Coronary artery (tissue), 2 donors: ENCODE measurements around the gene FGF3.

ENCODE experiments used
- DNase-seq: peaks from one replicate; pipeline ENCODE4 v3.0.0-alpha.2; 2017; ENCODE audit warnings: low spot score
- H3K27ac ChIP-seq, 2 donors: fragments of 200-600 bp; sonication (generic); one replicate each; pipeline ENCODE4 v1.5.1; 2016 to 2019
- H3K4me3 ChIP-seq: fragments of 200-600 bp; sonication (generic); 2 replicates; pipeline ENCODE4 v1.5.1; 2016; ENCODE audit warnings: mild to moderate bottlenecking, moderate library complexity
- TF ChIP-seq, protein P1 (sequence below): fragments of 200-600 bp; sonication (generic); IDR thresholded peaks from one replicate; pipeline ENCODE4 v1.5.1; 2019; ENCODE audit warnings: antibody characterized with exemption

The FGF3 gene

GRCh38 chr11:69823641-69824265 is 4.5 kb upstream of the FGF3 start:
- no peak for DNase-seq
- Histone ChIP-seq H3K27ac (no peak overlapping the region), H3K4me3 (no peak overlapping the region)
- TF ChIP-seq, protein P1, sequence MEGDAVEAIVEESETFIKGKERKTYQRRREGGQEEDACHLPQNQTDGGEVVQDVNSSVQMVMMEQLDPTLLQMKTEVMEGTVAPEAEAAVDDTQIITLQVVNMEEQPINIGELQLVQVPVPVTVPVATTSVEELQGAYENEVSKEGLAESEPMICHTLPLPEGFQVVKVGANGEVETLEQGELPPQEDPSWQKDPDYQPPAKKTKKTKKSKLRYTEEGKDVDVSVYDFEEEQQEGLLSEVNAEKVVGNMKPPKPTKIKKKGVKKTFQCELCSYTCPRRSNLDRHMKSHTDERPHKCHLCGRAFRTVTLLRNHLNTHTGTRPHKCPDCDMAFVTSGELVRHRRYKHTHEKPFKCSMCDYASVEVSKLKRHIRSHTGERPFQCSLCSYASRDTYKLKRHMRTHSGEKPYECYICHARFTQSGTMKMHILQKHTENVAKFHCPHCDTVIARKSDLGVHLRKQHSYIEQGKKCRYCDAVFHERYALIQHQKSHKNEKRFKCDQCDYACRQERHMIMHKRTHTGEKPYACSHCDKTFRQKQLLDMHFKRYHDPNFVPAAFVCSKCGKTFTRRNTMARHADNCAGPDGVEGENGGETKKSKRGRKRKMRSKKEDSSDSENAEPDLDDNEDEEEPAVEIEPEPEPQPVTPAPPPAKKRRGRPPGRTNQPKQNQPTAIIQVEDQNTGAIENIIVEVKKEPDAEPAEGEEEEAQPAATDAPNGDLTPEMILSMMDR = no peak

- DNase-seq = no peak
- TF ChIP-seq, protein P1 = no peak
- no peak overlapping the region for H3K27ac ChIP-seq
- H3K4me3 ChIP-seq = no peak overlapping the region
Observed at GRCh38 chr11:69822676-69823494, 3.7 kb upstream of the FGF3 start.

DNA sequence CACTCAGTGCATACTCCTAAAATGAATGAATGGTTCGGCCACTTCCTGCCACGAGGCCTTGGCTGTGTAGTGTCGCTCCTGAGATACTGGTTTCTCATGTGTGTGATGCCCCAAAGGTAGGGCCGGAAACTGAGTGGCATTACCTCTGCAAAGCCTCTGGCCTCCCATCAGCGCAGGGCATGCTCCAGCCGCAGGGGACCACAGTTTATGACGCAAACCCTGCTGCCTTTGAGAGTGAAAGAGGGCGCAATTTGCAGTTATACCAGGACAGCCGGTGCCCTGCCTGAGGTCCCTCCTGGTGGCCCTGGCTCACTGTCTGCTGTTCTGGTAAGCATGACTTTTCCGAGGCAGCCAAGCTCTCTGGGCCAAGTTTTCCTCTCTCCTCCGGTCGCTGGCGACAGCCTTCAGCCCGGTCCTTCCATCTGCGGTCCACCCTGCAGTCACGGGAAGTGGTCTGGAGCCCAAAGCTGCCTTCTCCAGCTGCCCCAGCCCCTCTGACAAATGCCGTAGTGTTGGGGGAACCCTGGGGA is 2.4 kb upstream of the FGF3 start:
- Histone ChIP-seq H3K27ac (no peak overlapping the region), H3K4me3 (no peak overlapping the region)
- TF ChIP-seq, protein P1 = no peak
- DNase-seq = no peak

DNA sequence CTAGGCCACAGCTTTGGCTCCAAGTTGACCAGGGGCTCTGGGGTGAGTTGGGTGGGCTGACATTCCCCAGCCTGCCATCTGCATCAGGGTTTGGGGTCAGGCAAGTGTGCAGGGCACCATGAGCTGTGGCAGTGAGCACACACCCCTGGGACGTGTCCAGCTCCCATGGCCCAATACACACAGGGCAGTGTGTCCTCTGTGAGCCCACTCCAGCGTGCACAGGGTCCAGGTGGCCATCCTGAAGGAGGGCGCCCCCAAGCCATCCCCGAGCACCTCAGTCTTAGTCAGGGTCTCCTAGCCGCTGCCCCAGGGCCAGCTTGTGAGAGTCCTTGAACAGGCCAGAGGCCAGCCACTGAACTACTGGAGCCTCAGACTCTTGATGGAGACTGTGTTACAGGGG is 1.2 kb upstream of the FGF3 start:
- DNase-seq = no peak
- TF ChIP-seq, protein P1 = no peak
- Histone ChIP-seq H3K4me3 (no peak overlapping the region), H3K27ac (no peak overlapping the region)

GRCh38 chr11:69819541-69820070 is 390 bp upstream of the FGF3 start:
- no peak for DNase-seq
- no peak overlapping the region for H3K4me3 ChIP-seq
- no peak overlapping the region for H3K27ac ChIP-seq
- TF ChIP-seq, protein P1 = no peak

GRCh38 chr11:69818231-69818602 is 999 bp downstream of the FGF3 start:
- Histone ChIP-seq H3K4me3 (peak overlapping the region; percentile 53), H3K27ac (no peak overlapping the region)
- no peak for DNase-seq
- TF ChIP-seq, protein P1 = no peak
